GM06990 (cell line): ENCODE results near the gene TUFM.

ENCODE experiments used
- DNase-seq: peaks from one replicate; pipeline ENCODE4 v3.0.0-alpha.2; 2011; ENCODE audit not compliant: insufficient read length; ENCODE audit errors: extremely low read depth
- H3K27me3 ChIP-seq: replicated peaks from 2 replicates; pipeline ENCODE4 v1.6.0; 2011; ENCODE audit warnings: low read length; ENCODE audit not compliant: control insufficient read depth, insufficient read depth
- H3K36me3 ChIP-seq: 2 replicates; pipeline ENCODE4 v1.5.1; 2011; ENCODE audit warnings: low read length; ENCODE audit not compliant: control insufficient read depth, insufficient read depth
- H3K4me3 ChIP-seq: replicated peaks from 2 replicates; pipeline ENCODE4 v1.5.1; 2011; ENCODE audit warnings: low read depth, mild to moderate bottlenecking, control low read depth, low read length
- CTCF ChIP-seq: IDR thresholded peaks from 2 replicates; pipeline ENCODE4 v1.5.1; 2011; ENCODE audit warnings: low read length, control low read depth, mild to moderate bottlenecking, inconsistent platforms; ENCODE audit not compliant: insufficient read depth, poor library complexity, severe bottlenecking

The TUFM gene

GRCh38 chr16:28834873-28835863 lies 11.0 kb downstream of the TUFM start:
- no peak for DNase-seq
- Histone ChIP-seq H3K27me3 (no peaks in the 10 kb centered on the region), H3K4me3 (no peak overlapping the region), H3K36me3 (peaks cover 55% of the 10 kb centered on the region)
- no peak for TF ChIP-seq CTCF

GRCh38 chr16:28834349-28834748 lies 11.8 kb downstream of the TUFM start:
- no peak for DNase-seq

GRCh38 chr16:28830531-28830930 lies 15.6 kb downstream of the TUFM start:
- no peak overlapping the region for H3K4me3 ChIP-seq
- DNase-seq, result no peak
- no peaks in the 10 kb centered on the region for H3K27me3 ChIP-seq
- H3K36me3 ChIP-seq, result peaks cover 60% of the 10 kb centered on the region
- no peak for TF ChIP-seq CTCF

More at GRCh38 chr16:28834349-28834748, 11.8 kb downstream of the TUFM start:
- H3K36me3 ChIP-seq, result peaks cover 61% of the 10 kb centered on the region
- no peak for TF ChIP-seq CTCF
- no peak overlapping the region for H3K4me3 ChIP-seq
- H3K27me3 ChIP-seq, result no peaks in the 10 kb centered on the region

GRCh38 chr16:28829747-28830146 lies 16.4 kb downstream of the TUFM start:
- Histone ChIP-seq H3K4me3 (no peak overlapping the region), H3K36me3 (peaks cover 54% of the 10 kb centered on the region), H3K27me3 (no peaks in the 10 kb centered on the region)
- DNase-seq, result no peak
- TF ChIP-seq CTCF, result no peak

GRCh38 chr16:28826141-28826540 lies 20.0 kb downstream of the TUFM start:
- Histone ChIP-seq H3K36me3 (peaks cover 29% of the 10 kb centered on the region), H3K4me3 (no peak overlapping the region), H3K27me3 (no peaks in the 10 kb centered on the region)
- TF ChIP-seq CTCF, result no peak
- DNase-seq, result no peak

GRCh38 chr16:28824717-28824973 lies 21.5 kb downstream of the TUFM start:
- Histone ChIP-seq H3K27me3 (no peaks in the 10 kb centered on the region), H3K4me3 (peak overlapping the region; percentile 96), H3K36me3 (peaks cover 20% of the 10 kb centered on the region)
- TF ChIP-seq CTCF, result no peak
- no peak for DNase-seq
